Spleen (tissue), 11 donors: ENCODE results near the gene KCNQ5. TPM values are rescaled to one million over a fixed set of nuclear protein-coding genes. Genes with fewer than 3 reads are reported as not detected.

Experiments
- DNase-seq: peaks from one replicate; pipeline ENCODE4 v3.0.0-alpha.2; 2020
- H3K27ac ChIP-seq, 8 donors: fragments of 200-600 bp; sonication (generic) in 7 of 8; 1 replicate in 4 of 8; 2 replicates in 4 of 8; pipeline versions ENCODE4 v1.5.0 to v1.8.0; 2016 to 2021; ENCODE audit warnings: inconsistent platforms in 4 of 8, mild to moderate bottlenecking in 4 of 8, moderate library complexity in 1 of 8
- H3K27me3 ChIP-seq, 7 donors: fragments of 200-600 bp; sonication (generic) in 6 of 7; replicated peaks in 1 of 7; 1 replicate in 4 of 7; 2 replicates in 3 of 7; pipeline versions ENCODE4 v1.5.0 to v1.8.0; 2016 to 2021; ENCODE audit warnings: inconsistent platforms in 3 of 7, mild to moderate bottlenecking in 1 of 7
- H3K36me3 ChIP-seq, 6 donors: fragments of 200-600 bp; sonication (generic) in 5 of 6; 1 replicate in 4 of 6; 2 replicates in 2 of 6; pipeline versions ENCODE4 v1.5.0 to v1.8.0; 2016 to 2021; ENCODE audit warnings: inconsistent platforms in 2 of 6
- H3K4me1 ChIP-seq, 6 donors: fragments of 200-600 bp; sonication (generic) in 5 of 6; 1 replicate in 3 of 6; 2 replicates in 3 of 6; pipeline versions ENCODE4 v1.5.0 to v1.8.0; 2016 to 2021; ENCODE audit warnings: inconsistent platforms in 3 of 6
- H3K4me3 ChIP-seq, 8 donors: fragments of 200-600 bp; sonication (generic) in 7 of 8; 1 replicate in 4 of 8; 2 replicates in 4 of 8; pipeline versions ENCODE4 v1.5.0 to v1.8.0; 2016 to 2021; ENCODE audit warnings: inconsistent platforms in 4 of 8, mild to moderate bottlenecking in 4 of 8, moderate library complexity in 2 of 8
- H3K9me3 ChIP-seq, 8 donors: fragments of 200-600 bp; sonication (generic) in 7 of 8; 1 replicate in 4 of 8; 2 replicates in 4 of 8; pipeline versions ENCODE4 v1.5.0 to v1.8.0; 2016 to 2021; ENCODE audit warnings: inconsistent platforms in 4 of 8
- POLR2A ChIP-seq, 3 donors: fragments of 450-650 bp; IDR thresholded peaks; one replicate each; pipeline ENCODE4 v1.5.1; 2017; ENCODE audit warnings: antibody characterized with exemption in 3 of 3, mild to moderate bottlenecking in 1 of 3
- POLR2AphosphoS5 ChIP-seq, 3 donors: sonication (generic); formaldehyde crosslinking; IDR thresholded peaks; one replicate each; pipeline ENCODE4 v1.5.1; 2017; ENCODE audit warnings: antibody characterized with exemption in 3 of 3
- WGBS, 5 donors: extraction: QIAGEN DNeasy Blood & Tissue Kit in 3 of 5; methylation state at CpG; one replicate each; pipeline versions ENCODE4 v1.1.5 to v1.1.7; 2013 to 2018; 5-methylcytosine and 5-hydroxymethylcytosine counted together
- intact Hi-C: fragments of 100-400 bp; cut with DNase I; formaldehyde crosslinking; loops from one replicate; pipeline ENCODE4 v1.15.0; 2023; ENCODE audit warnings: low total_unique reads
- polyA plus RNA-seq, 3 donors: library from polyadenylated mRNA; stranded (reverse); fragments of 200-250 nt; gene quantifications; one replicate each; pipeline ENCODE4 v1.2.1, GENCODE V29; 2013
- total RNA-seq, 7 donors: library from RNA; depleted of rRNA in 3 of 7; stranded (reverse); fragments of >200 nt in 3 of 7; fragmentation: NEBNext Ultra II Directional in 4 of 7; extraction: Animal tissue kit (Norgen Biotek cat#: 25700) in 4 of 7; gene quantifications; one replicate each; pipeline versions ENCODE4 v1.1.0 to v1.2.1, GENCODE V29; 2016 to 2021
- TF ChIP-seq, protein P1 (sequence below), 11 experiments: fragments of 200-600 bp in 7 of 11; fragments of 450-650 bp in 4 of 11; sonication (generic) in 4 of 11; IDR thresholded peaks in 8 of 11; conservative IDR thresholded peaks in 3 of 11; 1 replicate in 7 of 11; 2 replicates in 4 of 11; pipeline versions ENCODE4 v1.4.0 to v1.8.0; 2016 to 2021; ENCODE audit warnings: antibody characterized with exemption in 11 of 11, inconsistent platforms in 4 of 11, mild to moderate bottlenecking in 1 of 11
- donor health status: healthy with polysubstance abuse.
- donor health status: DM: no; HTN: no; CAD: no; lungs with moderate emphysema.
- donor health status: DM: no; HTN: no; CAD: no.
- donor health status: Bipolar disorder and iron deficiency.
- donor health status: healthy.
- donor health status: DM: no; HTN: no; CAD: no.
- donor health status: DM: yes; HTN: yes; CAD: no.

Gene KCNQ5
- total and polyA plus RNA-seq, 10 donors, result 1.3 to 8.7 (median 4.4) TPM

DNA sequence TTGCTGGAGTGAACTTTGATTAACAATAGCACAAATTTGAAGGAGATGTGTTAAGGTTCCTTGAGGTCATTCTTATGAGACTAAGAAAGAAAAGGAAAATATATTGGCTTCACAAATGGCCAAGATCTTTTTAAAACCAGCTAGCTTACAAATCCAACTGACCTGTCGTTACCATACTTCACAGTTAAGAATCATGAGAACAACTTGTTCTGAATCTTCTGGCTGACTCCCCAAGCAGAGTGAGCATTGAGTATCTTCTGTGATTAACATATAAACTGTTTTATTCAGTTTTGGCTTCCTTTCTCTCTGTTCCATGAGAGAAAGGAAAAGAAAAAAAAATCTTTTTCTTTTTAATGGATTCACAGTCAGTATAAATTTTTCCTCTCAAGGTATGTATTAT is 326.3 kb downstream of the KCNQ5 start:
- Histone ChIP-seq H3K27me3 (no peaks in the 10 kb centered on the region), H3K4me1 (no peaks in the 10 kb centered on the region), H3K4me3 (no peak overlapping the region), H3K36me3 (no peaks in the 10 kb centered on the region), H3K9me3 (no peaks in the 10 kb centered on the region), H3K27ac (no peak overlapping the region)
- WGBS, 5 donors, result 64 to 94% (median 84%) methylated on average over 1 of the region's 1 CpG
- DNase-seq, result no peak
- intact Hi-C loops, result no loop called here
- TF ChIP-seq POLR2AphosphoS5 (IDR thresholded peaks at IDR 0.05), result no peak
- TF ChIP-seq, protein P1, sequence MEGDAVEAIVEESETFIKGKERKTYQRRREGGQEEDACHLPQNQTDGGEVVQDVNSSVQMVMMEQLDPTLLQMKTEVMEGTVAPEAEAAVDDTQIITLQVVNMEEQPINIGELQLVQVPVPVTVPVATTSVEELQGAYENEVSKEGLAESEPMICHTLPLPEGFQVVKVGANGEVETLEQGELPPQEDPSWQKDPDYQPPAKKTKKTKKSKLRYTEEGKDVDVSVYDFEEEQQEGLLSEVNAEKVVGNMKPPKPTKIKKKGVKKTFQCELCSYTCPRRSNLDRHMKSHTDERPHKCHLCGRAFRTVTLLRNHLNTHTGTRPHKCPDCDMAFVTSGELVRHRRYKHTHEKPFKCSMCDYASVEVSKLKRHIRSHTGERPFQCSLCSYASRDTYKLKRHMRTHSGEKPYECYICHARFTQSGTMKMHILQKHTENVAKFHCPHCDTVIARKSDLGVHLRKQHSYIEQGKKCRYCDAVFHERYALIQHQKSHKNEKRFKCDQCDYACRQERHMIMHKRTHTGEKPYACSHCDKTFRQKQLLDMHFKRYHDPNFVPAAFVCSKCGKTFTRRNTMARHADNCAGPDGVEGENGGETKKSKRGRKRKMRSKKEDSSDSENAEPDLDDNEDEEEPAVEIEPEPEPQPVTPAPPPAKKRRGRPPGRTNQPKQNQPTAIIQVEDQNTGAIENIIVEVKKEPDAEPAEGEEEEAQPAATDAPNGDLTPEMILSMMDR (IDR thresholded peaks at IDR 0.05 in 8 of 11, conservative IDR thresholded peaks at IDR 0.05 in 3 of 11), result no peak
- TF ChIP-seq POLR2A (IDR thresholded peaks at IDR 0.05), result no peak

DNA sequence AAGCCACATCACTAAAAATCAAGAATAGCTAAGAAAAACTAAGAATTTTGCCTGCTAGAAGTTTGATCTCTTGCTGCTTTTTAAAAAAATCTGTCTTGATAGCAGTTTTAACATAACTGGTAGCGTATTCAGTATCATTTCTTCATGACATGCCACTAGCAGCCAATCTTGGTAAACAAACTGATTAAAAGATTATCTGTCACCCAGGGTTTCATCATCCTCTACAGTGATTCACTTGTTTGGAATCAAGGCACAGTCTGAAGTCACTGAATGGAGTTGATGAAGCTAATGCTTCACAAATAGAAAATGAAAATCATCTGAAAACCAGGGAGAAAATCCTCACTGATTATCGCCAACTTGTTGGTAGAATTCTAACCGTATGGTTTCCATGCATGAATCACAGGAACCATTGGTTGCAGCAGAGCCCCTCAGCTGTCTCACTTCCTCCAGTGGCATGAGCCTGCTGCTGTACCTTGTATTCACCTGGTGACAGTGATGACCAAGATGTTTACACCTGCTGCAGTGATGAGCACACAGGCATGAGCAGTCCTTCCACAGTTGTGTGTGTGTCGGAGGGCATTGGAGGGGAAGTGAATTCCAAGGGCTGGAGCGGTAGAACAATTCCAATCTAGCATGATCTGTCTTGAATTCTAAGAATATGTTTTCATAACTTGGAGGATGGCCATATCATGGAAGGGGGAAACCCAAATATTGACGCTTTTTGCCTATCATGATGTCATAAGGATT is 328.4 kb downstream of the KCNQ5 start:
- no peaks in the 10 kb centered on the region for H3K4me1 ChIP-seq

DNA sequence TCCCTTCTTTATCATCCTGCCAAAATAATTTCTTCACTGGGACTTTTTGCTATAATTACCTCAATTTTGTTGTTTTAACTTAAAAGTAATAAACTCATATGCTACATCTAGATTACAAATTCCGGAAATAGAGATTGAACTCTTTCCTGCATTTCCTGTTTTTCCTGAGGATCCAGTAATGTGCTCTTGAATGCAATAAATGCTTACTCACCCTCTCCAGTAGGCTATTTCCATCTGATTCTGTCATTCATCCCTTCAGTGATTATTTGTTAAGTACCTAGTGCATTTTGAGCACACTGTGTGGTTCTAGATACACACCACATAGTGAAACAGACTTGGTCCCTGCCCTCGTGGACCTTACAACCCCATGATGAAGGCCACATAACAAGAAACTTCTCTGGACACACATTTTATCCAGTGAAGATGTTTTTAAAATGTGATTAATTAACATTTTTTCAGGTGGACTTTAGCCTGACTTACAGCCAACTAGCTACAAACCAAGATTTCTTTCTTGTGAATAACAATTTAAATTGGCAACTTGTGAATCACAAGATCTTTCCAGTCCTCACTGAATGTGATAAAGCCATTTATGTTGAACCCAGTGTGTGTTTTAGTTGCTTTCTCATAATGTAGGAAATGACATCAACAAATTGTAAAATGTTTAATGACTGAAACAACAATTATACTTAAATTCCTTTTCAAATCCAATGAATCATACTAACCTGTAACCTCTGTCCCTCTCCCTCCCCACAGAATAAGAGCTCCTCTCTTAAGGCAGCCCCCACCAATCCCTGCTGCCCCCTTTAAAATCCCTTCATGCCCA is 331.2 kb downstream of the KCNQ5 start:
- H3K9me3 ChIP-seq, result no peaks in the 10 kb centered on the region
- intact Hi-C loops, result no loop called here
- DNase-seq, result no peak
- TF ChIP-seq, protein P1 (IDR thresholded peaks at IDR 0.05 in 8 of 11, conservative IDR thresholded peaks at IDR 0.05 in 3 of 11), result no peak
- no peak for TF ChIP-seq POLR2AphosphoS5 (IDR thresholded peaks at IDR 0.05)
- TF ChIP-seq POLR2A (IDR thresholded peaks at IDR 0.05), result no peak
- 64 to 86% (median 75%) methylated on average over 2 of the region's 2 CpGs for WGBS, 5 donors
- no peaks in the 10 kb centered on the region for H3K36me3 ChIP-seq
- H3K4me3 ChIP-seq, result no peak overlapping the region
- H3K27ac ChIP-seq, result no peak overlapping the region
- peaks cover 0 to 6% (median 0%) of the 10 kb centered on the region in 6 donors for H3K4me1 ChIP-seq
- no peaks in the 10 kb centered on the region for H3K27me3 ChIP-seq

More for the DNA sequence above, 328.4 kb downstream of the KCNQ5 start:
- WGBS, 5 donors, result 75 to 93% (median 91%) methylated on average over 6 of the region's 6 CpGs
- Histone ChIP-seq H3K27me3 (no peaks in the 10 kb centered on the region), H3K9me3 (no peaks in the 10 kb centered on the region), H3K36me3 (no peaks in the 10 kb centered on the region), H3K27ac (no peak overlapping the region), H3K4me3 (no peak overlapping the region)
- TF ChIP-seq, protein P1 (IDR thresholded peaks at IDR 0.05 in 8 of 11, conservative IDR thresholded peaks at IDR 0.05 in 3 of 11), result no peak
- no peak for TF ChIP-seq POLR2AphosphoS5 (IDR thresholded peaks at IDR 0.05)
- intact Hi-C loops, result no loop called here
- DNase-seq, result no peak

DNA sequence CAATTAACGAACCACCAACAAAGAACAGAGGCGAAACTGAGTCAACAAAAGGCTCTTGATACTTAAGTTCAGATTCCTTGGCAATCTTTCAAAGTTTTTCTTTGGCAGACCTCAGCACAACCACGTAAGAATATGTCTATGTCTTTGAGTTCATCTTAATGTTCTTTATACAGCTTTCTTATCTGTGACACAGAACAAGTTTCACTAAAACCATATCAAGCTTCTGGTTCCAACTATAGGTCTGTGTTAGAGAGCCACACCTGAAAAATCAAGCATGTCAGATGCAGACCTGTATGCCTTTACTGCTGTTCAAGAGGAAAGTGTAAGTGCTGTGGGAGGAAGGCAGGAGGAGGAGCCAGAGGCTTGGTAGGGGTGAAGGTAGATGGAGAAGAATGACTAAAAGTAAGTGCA is 332.1 kb downstream of the KCNQ5 start:
- no peak for DNase-seq
- TF ChIP-seq POLR2AphosphoS5 (IDR thresholded peaks at IDR 0.05) (no peak), POLR2A (IDR thresholded peaks at IDR 0.05) (no peak)
- TF ChIP-seq, protein P1 (IDR thresholded peaks at IDR 0.05 in 8 of 11, conservative IDR thresholded peaks at IDR 0.05 in 3 of 11), result no peak
- WGBS, 5 donors, result 56 to 82% (median 74%) methylated on average over 3 of the region's 3 CpGs
- H3K4me1 ChIP-seq, result peaks cover 0 to 6% (median 0%) of the 10 kb centered on the region in 6 donors
- no peaks in the 10 kb centered on the region for H3K9me3 ChIP-seq
- H3K27me3 ChIP-seq, result no peaks in the 10 kb centered on the region
- no peak overlapping the region for H3K4me3 ChIP-seq
- intact Hi-C loops, result no loop called here
- no peak overlapping the region for H3K27ac ChIP-seq
- H3K36me3 ChIP-seq, result no peaks in the 10 kb centered on the region
